Loucy (cell line): ENCODE data around the gene FAM98C.

ENCODE experiments used
- H2AFZ ChIP-seq: fragments of 200-600 bp; sonication (generic); 2 replicates; pipeline ENCODE4 v1.6.0; 2016; ENCODE audit warnings: antibody characterized with exemption, mild to moderate bottlenecking, low read length, moderate library complexity
- H3F3A ChIP-seq: fragments of 200-600 bp; 2 replicates; pipeline ENCODE4 v1.6.0; 2016; ENCODE audit warnings: antibody characterized with exemption, low read depth, mild to moderate bottlenecking
- H3K27me3 ChIP-seq: fragments of 200-600 bp; sonication (generic); 2 replicates; pipeline ENCODE4 v1.6.1; 2014; ENCODE audit warnings: low read length, mild to moderate bottlenecking; ENCODE audit not compliant: insufficient read depth, poor library complexity, severe bottlenecking
- H3K36me3 ChIP-seq: fragments of 200-600 bp; sonication (generic); 2 replicates; pipeline ENCODE4 v1.6.1; 2016; ENCODE audit warnings: low read length; ENCODE audit not compliant: insufficient read depth
- H3K4me1 ChIP-seq: fragments of 200-600 bp; sonication (generic); 2 replicates; pipeline ENCODE4 v1.5.1; 2014; ENCODE audit warnings: low read length, mild to moderate bottlenecking; ENCODE audit not compliant: insufficient read depth, poor library complexity, severe bottlenecking
- H3K4me2 ChIP-seq: fragments of 200-600 bp; sonication (generic); 2 replicates; pipeline ENCODE4 v1.6.0; 2014; ENCODE audit warnings: antibody characterized with exemption, low read length, low read depth, mild to moderate bottlenecking; ENCODE audit not compliant: poor library complexity, severe bottlenecking
- H3K4me3 ChIP-seq: fragments of 200-600 bp; sonication (generic); 2 replicates; pipeline ENCODE4 v1.5.1; 2014; ENCODE audit warnings: low read length, mild to moderate bottlenecking, mixed read lengths; ENCODE audit not compliant: poor library complexity, severe bottlenecking
- H3K79me2 ChIP-seq: fragments of 200-600 bp; sonication (generic); 2 replicates; pipeline ENCODE4 v1.6.1; 2014; ENCODE audit warnings: low read length; ENCODE audit not compliant: insufficient read depth
- H3K9ac ChIP-seq: fragments of 200-600 bp; sonication (generic); 2 replicates; pipeline ENCODE4 v1.6.0; 2014; ENCODE audit warnings: mild to moderate bottlenecking, low read depth, low read length, moderate library complexity; ENCODE audit not compliant: poor library complexity, severe bottlenecking
- H3K9me2 ChIP-seq: fragments of 200-600 bp; sonication (generic); replicated peaks from 2 replicates; pipeline ENCODE4 v1.6.1; 2016; ENCODE audit warnings: low read depth, low read length, mixed read lengths
- H3K9me3 ChIP-seq: fragments of 200-600 bp; sonication (generic); 2 replicates; pipeline ENCODE4 v1.6.1; 2014; ENCODE audit warnings: mild to moderate bottlenecking, antibody characterized with exemption, low read length, low read depth; ENCODE audit not compliant: insufficient read depth
- H4K20me1 ChIP-seq: fragments of 200-600 bp; sonication (generic); 2 replicates; pipeline ENCODE4 v1.6.0; 2014; ENCODE audit warnings: antibody characterized with exemption, low read length, mild to moderate bottlenecking; ENCODE audit not compliant: insufficient read depth, poor library complexity, severe bottlenecking
- EZH2phosphoT487 ChIP-seq: fragments of 200-600 bp; IDR thresholded peaks from 2 replicates; pipeline ENCODE4 v1.6.1; 2018; ENCODE audit warnings: antibody characterized with exemption, mild to moderate bottlenecking, moderate library complexity, borderline replicate concordance
- TF ChIP-seq, protein P1 (sequence below): fragments of 200-600 bp; sonication (generic); conservative IDR thresholded peaks from 2 replicates; pipeline ENCODE4 v1.5.1; 2014; ENCODE audit warnings: mild to moderate bottlenecking, antibody characterized with exemption, low read length

The FAM98C gene

DNA sequence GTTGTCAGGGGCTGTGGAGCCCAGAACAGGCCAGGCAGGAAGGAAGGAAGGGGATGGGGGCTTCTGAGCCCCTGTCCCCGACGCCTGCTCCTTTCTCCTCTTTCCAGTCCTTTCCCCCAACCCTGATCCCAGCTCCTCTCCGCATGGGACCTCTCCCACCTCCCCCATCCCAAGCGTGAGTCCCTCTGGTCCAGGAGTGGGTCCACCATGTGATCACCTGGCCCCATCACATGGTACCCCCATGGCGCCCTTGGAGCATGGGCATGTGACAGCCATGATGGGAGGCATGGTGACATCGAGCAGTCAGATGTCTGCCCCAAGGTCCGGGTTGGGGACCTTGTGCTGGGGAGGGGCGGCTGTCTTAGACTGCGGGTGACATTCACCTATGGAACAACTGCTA, 39.8 kb downstream of the FAM98C start:
- Histone ChIP-seq H3K9me3 (no peaks in the 10 kb centered on the region), H2AFZ (no peak overlapping the region), H3F3A (no peaks in the 10 kb centered on the region), H3K79me2 (no peaks in the 10 kb centered on the region), H3K36me3 (no peaks in the 10 kb centered on the region), H3K27me3 (no peaks in the 10 kb centered on the region), H3K9ac (no peak overlapping the region), H3K4me2 (no peak overlapping the region), H4K20me1 (no peaks in the 10 kb centered on the region), H3K9me2 (no peaks in the 10 kb centered on the region), H3K4me1 (no peaks in the 10 kb centered on the region), H3K4me3 (no peak overlapping the region)
- TF ChIP-seq, protein P1, sequence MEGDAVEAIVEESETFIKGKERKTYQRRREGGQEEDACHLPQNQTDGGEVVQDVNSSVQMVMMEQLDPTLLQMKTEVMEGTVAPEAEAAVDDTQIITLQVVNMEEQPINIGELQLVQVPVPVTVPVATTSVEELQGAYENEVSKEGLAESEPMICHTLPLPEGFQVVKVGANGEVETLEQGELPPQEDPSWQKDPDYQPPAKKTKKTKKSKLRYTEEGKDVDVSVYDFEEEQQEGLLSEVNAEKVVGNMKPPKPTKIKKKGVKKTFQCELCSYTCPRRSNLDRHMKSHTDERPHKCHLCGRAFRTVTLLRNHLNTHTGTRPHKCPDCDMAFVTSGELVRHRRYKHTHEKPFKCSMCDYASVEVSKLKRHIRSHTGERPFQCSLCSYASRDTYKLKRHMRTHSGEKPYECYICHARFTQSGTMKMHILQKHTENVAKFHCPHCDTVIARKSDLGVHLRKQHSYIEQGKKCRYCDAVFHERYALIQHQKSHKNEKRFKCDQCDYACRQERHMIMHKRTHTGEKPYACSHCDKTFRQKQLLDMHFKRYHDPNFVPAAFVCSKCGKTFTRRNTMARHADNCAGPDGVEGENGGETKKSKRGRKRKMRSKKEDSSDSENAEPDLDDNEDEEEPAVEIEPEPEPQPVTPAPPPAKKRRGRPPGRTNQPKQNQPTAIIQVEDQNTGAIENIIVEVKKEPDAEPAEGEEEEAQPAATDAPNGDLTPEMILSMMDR, result no peak
- TF ChIP-seq EZH2phosphoT487, result no peak

DNA sequence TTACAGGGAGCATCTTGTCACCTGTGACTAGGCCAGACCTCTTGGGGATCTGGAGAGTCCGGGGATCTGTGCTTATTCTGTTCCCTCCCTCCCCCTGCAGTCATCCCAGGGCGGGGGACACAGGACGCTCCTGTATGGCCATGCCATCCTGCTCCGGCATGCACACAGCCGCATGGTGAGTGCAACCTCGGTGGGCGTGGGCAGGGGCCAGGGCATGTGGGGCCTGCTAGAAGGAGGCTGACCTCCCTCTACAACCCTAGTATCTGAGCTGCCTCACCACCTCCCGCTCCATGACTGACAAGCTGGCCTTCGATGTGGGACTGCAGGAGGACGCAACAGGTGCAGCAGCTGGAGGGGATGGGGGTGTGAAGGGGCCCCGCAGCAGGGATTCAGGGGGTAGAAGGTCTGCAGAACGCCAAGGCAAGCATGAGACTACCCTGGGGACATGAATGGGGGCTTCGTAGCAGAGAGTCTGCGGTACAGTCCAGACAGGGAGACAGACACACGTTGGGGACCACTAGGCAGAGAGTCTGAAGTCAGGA, 40.6 kb downstream of the FAM98C start:
- H3K4me1 ChIP-seq, result no peaks in the 10 kb centered on the region
- no peak overlapping the region for H3K4me3 ChIP-seq
- H2AFZ ChIP-seq, result no peak overlapping the region
- no peak overlapping the region for H3K9ac ChIP-seq
- TF ChIP-seq, protein P1, result no peak
- TF ChIP-seq EZH2phosphoT487, result no peak
- H3K36me3 ChIP-seq, result no peaks in the 10 kb centered on the region
- no peak overlapping the region for H3K4me2 ChIP-seq
- H3K9me2 ChIP-seq, result no peaks in the 10 kb centered on the region
- H3K79me2 ChIP-seq, result no peaks in the 10 kb centered on the region
- no peaks in the 10 kb centered on the region for H3K9me3 ChIP-seq
- H3K27me3 ChIP-seq, result no peaks in the 10 kb centered on the region
- no peaks in the 10 kb centered on the region for H3F3A ChIP-seq
- H4K20me1 ChIP-seq, result no peaks in the 10 kb centered on the region

- Histone ChIP-seq H3K4me2 (no peak overlapping the region), H3K9me3 (no peaks in the 10 kb centered on the region), H3F3A (no peaks in the 10 kb centered on the region), H3K4me1 (no peaks in the 10 kb centered on the region), H3K79me2 (no peaks in the 10 kb centered on the region), H2AFZ (no peak overlapping the region), H3K36me3 (no peaks in the 10 kb centered on the region), H3K4me3 (no peak overlapping the region), H3K9ac (no peak overlapping the region), H3K9me2 (no peaks in the 10 kb centered on the region), H3K27me3 (no peaks in the 10 kb centered on the region), H4K20me1 (no peaks in the 10 kb centered on the region)
- TF ChIP-seq, protein P1, result no peak
- no peak for TF ChIP-seq EZH2phosphoT487
These were observed 41.1 kb downstream of the FAM98C start for GRCh38 chr19:38444026-38444425.
